GM18520 (cell line): ENCODE data around the gene PCDHB7.
"Not testable (repeated sequence)": the region's sequence is repeated elsewhere in the genome, so short reads cannot be mapped to it uniquely, and the experiment has no call there.

Experiments used
- ATAC-seq: cut with Tn5 transposase; IDR thresholded peaks from one replicate; pipeline ENCODE4 v1.9.1; 2021; ENCODE audit not compliant: unreplicated experiment

PCDHB7 gene

DNA sequence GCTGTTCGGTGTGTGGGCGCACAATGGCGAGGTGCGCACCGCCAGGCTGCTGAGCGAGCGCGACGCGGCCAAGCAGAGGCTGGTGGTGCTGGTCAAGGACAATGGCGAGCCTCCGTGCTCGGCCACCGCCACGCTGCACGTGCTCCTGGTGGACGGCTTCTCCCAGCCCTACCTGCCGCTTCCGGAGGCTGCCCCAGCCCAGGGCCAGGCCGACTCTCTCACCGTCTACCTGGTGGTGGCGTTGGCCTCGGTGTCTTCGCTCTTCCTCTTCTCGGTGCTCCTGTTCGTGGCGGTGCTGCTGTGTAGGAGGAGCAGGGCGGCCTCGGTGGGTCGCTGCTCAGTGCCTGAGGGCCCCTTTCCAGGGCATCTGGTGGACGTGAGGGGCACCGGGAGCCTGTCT lies 7.4 kb downstream of the PCDHB7 start:
- not testable (repeated sequence) for ATAC-seq

GRCh38 chr5:141180313-141180712 lies 7.9 kb downstream of the PCDHB7 start:
- ATAC-seq: no peak

- ATAC-seq: no peak
These were observed 9.8 kb downstream of the PCDHB7 start, which contains the start of gene PCDHB16 for GRCh38 chr5:141182248-141182647. PCDHB16 (plus strand) TSS chr5:141182387; CDS start chr5:141182560, 173 bp downstream.

DNA sequence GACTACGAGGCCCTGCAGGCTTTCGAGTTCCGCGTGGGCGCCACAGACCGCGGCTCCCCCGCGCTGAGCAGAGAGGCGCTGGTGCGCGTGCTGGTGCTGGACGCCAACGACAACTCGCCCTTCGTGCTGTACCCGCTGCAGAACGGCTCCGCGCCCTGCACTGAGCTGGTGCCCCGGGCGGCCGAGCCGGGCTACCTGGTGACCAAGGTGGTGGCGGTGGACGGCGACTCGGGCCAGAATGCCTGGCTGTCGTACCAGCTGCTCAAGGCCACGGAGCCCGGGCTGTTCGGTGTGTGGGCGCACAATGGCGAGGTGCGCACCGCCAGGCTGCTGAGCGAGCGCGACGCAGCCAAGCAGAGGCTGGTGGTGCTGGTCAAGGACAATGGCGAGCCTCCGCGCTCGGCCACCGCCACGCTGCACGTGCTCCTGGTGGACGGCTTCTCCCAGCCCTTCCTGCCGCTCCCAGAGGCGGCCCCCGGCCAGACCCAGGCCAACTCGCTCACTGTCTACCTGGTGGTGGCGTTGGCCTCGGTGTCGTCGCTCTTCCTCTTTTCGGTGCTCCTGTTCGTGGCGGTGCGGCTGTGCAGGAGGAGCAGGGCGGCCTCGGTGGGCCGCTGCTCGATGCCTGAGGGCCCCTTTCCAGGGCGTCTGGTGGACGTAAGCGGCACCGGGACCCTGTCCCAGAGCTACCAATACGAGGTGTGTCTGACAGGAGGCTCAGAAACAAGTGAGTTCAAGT lies 11.8 kb downstream of the PCDHB7 start:
- not testable (repeated sequence) for ATAC-seq

DNA sequence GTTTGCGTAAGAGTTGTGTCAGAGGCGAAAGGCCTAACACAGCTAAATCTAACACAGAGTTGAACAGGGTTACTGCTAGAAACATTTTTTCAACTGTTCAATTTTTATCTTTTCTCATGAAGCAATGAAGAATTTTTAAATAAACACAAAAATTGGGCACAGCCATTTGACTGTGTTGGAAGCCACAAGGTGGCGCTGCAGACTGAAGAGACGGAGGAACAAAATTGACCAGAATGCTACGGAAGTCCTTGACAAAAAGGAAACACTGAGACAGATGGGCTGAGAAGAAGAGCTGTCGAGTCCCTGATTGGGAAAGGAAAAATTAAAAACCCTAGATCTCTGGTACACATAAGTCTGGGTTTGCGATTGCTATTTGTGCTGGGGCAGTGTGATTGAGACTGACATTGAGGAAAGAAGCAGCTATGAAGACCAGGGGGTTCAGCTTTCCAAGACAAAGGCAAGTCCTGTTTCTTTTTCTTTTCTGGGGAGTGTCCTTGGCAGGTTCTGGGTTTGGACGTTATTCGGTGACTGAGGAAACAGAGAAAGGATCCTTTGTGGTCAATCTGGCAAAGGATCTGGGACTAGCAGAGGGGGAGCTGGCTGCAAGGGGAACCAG lies 14.6 kb downstream of the PCDHB7 start, which contains the start of gene PCDHB9:
Gene PCDHB9 (plus strand): TSS at position 265 of the 616 bp plus-strand sequence. CDS start 158 bp downstream, at position 423.
- no peak for ATAC-seq

- not testable (repeated sequence) for ATAC-seq
These were observed 16.2 kb downstream of the PCDHB7 start for GRCh38 chr5:141188682-141189081.

DNA sequence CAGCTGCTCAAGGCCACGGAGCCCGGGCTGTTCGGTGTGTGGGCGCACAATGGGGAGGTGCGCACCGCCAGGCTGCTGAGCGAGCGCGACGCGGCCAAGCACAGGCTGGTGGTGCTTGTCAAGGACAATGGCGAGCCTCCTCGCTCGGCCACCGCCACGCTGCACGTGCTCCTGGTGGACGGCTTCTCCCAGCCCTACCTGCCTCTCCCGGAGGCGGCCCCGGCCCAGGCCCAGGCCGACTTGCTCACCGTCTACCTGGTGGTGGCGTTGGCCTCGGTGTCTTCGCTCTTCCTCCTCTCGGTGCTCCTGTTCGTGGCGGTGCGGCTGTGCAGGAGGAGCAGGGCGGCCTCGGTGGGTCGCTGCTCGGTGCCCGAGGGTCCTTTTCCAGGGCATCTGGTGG lies 16.7 kb downstream of the PCDHB7 start:
- not testable (repeated sequence) for ATAC-seq

- no peak for ATAC-seq
These were observed 19.8 kb downstream of the PCDHB7 start, which contains the start of gene PCDHB10 for GRCh38 chr5:141192110-141192725. PCDHB10 (plus strand) TSS chr5:141192353; CDS start chr5:141192553, 200 bp downstream.

- not testable (repeated sequence) for ATAC-seq
These were observed 21.9 kb downstream of the PCDHB7 start for GRCh38 chr5:141194332-141194731.

DNA sequence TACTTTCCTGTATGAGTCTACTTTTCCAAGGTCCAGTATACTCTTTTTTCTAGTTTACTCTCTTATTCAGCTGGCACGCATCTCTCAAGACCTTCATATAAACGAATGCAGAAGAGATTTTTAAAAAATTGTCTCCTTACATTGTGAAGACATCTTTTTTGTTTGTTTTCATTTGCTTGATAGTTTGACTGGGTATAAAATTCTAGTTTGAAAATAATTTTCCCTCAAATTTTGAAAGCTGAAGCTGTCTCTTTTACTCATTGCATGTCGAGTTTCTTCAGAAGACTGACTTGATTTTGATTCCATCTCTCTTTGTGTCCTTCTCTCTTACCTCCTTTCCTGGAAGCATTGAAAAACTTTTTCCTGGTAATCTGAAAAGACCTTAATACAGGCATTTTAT lies 23.9 kb downstream of the PCDHB7 start:
- no peak for ATAC-seq

DNA sequence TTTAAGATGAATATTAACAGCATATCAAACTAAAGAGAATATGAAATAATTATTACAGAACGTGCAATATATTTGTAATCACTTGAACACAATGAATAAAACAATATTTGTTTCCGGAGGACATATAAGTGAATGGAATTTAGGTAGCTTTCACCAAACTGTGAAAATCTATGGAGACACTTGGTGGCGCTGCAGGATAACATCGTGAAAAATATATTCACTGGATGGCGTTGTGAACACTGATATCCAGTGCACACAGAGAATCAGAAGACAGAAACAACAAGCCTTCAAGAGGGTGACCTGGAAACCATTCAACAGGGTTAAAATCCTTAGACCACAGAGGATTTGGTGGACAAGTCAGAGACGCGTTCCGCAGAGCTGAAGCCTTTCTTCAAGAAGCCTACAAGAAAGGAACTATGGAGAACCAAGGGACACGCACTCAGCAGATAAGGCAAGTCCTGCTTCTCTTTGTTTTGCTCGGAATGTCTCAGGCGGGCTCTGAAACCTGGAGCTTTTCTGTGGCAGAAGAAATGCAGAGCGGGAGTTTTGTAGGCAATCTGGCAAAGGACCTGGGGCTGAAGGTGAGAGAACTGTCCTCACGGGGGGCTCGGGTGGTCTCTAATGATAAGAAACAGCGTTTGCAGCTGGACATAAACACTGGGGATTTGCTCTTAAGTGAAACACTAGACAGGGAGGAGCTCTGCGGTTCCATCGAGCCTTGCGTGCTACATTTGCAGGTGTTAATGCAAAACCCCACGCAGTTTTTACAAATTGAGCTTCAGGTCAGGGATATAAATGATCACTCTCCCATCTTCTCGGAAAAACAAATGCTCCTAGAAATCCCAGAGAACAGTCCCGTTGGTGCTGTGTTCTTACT lies 27.2 kb downstream of the PCDHB7 start, which contains the start of gene PCDHB11:
Gene PCDHB11 (plus strand): TSS at position 269 of the 877 bp plus-strand sequence. CDS start 148 bp downstream, at position 417.
- ATAC-seq: no peak

GRCh38 chr5:141201126-141201525 lies 28.7 kb downstream of the PCDHB7 start:
- not testable (repeated sequence) for ATAC-seq

GRCh38 chr5:141201646-141202045 lies 29.2 kb downstream of the PCDHB7 start:
- not testable (repeated sequence) for ATAC-seq

- no peak for ATAC-seq
These were observed 36.0 kb downstream of the PCDHB7 start, which contains the start of gene PCDHB12 for GRCh38 chr5:141208478-141208877. PCDHB12 (plus strand) TSS chr5:141208719; CDS start chr5:141208908, 189 bp downstream.

DNA sequence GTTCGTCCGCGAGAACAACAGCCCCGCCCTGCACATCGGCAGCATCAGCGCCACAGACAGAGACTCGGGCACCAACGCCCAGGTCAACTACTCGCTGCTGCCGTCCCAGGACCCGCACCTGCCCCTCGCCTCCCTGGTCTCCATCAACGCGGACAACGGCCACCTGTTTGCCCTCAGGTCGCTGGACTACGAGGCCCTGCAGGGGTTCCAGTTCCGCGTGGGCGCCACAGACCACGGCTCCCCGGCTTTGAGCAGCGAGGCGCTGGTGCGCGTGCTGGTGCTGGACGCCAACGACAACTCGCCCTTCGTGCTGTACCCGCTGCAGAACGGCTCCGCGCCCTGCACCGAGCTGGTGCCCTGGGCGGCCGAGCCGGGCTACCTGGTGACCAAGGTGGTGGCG lies 37.8 kb downstream of the PCDHB7 start:
- not testable (repeated sequence) for ATAC-seq

DNA sequence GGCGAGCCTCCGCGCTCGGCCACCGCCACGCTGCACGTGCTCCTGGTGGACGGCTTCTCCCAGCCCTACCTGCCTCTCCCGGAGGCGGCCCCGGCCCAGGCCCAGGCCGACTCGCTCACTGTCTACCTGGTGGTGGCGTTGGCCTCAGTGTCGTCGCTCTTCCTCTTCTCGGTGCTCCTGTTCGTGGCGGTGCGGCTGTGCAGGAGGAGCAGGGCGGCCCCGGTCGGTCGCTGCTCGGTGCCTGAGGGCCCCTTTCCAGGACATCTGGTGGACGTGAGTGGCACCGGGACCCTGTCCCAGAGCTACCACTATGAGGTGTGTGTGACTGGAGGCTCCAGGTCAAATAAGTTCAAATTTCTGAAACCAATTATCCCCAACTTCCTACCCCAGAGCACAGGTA lies 38.4 kb downstream of the PCDHB7 start:
- ATAC-seq: not testable (repeated sequence)

GRCh38 chr5:141213656-141214339 lies 41.4 kb downstream of the PCDHB7 start, which contains the start of gene PCDHB13:
PCDHB13 (plus strand) TSS chr5:141213919; CDS start chr5:141214124, 205 bp downstream.
- not testable (repeated sequence) for ATAC-seq

DNA sequence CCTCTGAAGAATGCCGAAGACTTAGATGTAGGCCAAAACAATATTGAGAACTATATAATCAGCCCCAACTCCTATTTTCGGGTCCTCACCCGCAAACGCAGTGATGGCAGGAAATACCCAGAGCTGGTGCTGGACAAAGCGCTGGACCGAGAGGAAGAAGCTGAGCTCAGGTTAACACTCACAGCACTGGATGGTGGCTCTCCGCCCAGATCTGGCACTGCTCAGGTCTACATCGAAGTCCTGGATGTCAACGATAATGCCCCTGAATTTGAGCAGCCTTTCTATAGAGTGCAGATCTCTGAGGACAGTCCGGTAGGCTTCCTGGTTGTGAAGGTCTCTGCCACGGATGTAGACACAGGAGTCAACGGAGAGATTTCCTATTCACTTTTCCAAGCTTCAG lies 42.1 kb downstream of the PCDHB7 start:
- ATAC-seq: not testable (repeated sequence)

GRCh38 chr5:141215504-141215903 lies 43.1 kb downstream of the PCDHB7 start:
- ATAC-seq: not testable (repeated sequence)

DNA sequence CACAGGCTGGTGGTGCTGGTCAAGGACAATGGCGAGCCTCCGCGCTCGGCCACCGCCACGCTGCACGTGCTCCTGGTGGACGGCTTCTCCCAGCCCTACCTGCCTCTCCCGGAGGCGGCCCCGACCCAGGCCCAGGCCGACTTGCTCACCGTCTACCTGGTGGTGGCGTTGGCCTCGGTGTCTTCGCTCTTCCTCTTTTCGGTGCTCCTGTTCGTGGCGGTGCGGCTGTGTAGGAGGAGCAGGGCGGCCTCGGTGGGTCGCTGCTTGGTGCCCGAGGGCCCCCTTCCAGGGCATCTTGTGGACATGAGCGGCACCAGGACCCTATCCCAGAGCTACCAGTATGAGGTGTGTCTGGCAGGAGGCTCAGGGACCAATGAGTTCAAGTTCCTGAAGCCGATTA lies 43.6 kb downstream of the PCDHB7 start:
- not testable (repeated sequence) for ATAC-seq
